ENCODE data around the gene LEP.

Gene LEP

DNA sequence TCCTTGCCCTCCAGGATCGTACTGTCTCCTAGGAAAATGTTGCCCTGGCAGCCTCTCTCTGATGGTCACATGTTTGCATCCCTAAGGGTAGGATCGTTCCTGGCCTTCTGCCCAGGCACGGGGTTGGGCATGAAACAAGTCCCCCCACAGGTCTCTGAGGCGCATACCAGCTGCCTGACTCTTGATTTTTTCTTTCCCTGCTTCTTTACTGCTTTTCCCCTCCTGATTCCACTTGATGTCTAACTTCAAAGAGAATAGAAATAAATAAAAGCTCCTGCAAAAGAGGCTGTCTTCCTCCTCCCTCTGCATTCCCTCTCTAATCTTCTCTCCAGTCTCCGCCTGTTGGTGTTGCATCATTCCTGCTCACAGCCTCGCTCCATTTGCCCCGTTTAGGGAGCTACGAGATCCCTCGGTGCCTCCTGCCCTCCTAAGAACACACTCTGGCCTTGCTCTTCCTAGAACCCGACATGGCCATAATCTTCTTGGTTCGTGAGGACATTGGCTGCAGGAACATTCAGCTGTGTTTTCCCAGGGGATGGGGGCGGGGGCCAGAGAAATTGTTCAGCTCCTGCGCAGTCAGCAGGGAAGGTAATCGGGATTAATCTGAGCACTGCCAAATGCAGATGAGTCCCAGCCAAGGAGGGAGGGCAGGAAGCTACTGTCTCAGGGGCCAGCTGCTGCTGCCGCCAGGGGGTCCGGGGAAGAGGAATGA is 26.0 kb downstream of the LEP start:
- H3K9me3 ChIP-seq (ENCODE audit: insufficient read depth, low read length): no peaks in the 10 kb centered on the region
- peak overlapping the region; percentile 19 for H3K4me3 ChIP-seq (ENCODE audit: insufficient read length, low read depth)
- no peaks in the 10 kb centered on the region for H3K27me3 ChIP-seq (ENCODE audit: insufficient read depth, insufficient read length)
- TF ChIP-seq ZNF274 (IDR thresholded peaks at IDR 0.05; ENCODE audit: low read depth, low read length) (no peak), SUZ12 (IDR thresholded peaks at IDR 0.05; ENCODE audit: extremely low read depth, insufficient read depth, insufficient read length) (no peak), YY1 (IDR thresholded peaks at IDR 0.05; ENCODE audit: insufficient read depth, insufficient read length) (no peak)
- no peaks in the 10 kb centered on the region for H3K36me3 ChIP-seq (ENCODE audit: insufficient read depth, insufficient read length, low read length)
- H3K9ac ChIP-seq (ENCODE audit: insufficient read length, low read depth): peak overlapping the region; percentile 33
- H3K4me1 ChIP-seq (ENCODE audit: insufficient read depth, insufficient read length): peaks cover 8% of the 10 kb centered on the region
- DNase-seq (ENCODE audit: low read depth, low spot score): peak; percentile 60

GRCh38 chr7:128267595-128267924 is 26.5 kb downstream of the LEP start:
- no peak overlapping the region for H3K4me3 ChIP-seq (ENCODE audit: insufficient read length, low read depth)

DNA sequence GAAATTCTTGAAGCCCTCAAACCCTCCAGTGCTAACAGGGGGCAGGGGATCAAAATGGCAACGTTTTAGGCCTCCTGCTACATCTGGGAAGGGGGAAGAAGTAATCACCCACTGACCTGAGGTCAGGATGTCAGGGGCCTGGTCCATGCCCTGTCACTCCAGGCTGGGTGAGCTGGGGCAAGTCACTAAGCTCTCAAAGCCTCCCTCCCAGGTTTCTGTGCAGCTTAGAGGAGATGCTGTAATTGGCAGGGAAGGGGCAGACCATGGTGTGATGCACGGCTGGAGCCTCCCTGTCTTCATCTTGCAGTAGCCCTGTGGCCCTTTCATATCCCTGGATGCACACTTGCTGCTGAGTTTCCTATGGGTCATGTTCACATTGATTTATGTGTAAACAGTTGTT is 27.2 kb downstream of the LEP start:
- no peak overlapping the region for H3K9ac ChIP-seq (ENCODE audit: insufficient read length, low read depth)
- DNase-seq (ENCODE audit: low read depth, low spot score): no peak

More at GRCh38 chr7:128267595-128267924, 26.5 kb downstream of the LEP start:
- no peaks in the 10 kb centered on the region for H3K36me3 ChIP-seq (ENCODE audit: insufficient read depth, insufficient read length, low read length)
- H3K9ac ChIP-seq (ENCODE audit: insufficient read length, low read depth): peak overlapping the region; percentile 33
- DNase-seq (ENCODE audit: low read depth, low spot score): no peak
- peaks cover 8% of the 10 kb centered on the region for H3K4me1 ChIP-seq (ENCODE audit: insufficient read depth, insufficient read length)
- no peak for TF ChIP-seq YY1 (IDR thresholded peaks at IDR 0.05; ENCODE audit: insufficient read depth, insufficient read length)
- TF ChIP-seq SUZ12 (IDR thresholded peaks at IDR 0.05; ENCODE audit: extremely low read depth, insufficient read depth, insufficient read length): no peak
- TF ChIP-seq ZNF274 (IDR thresholded peaks at IDR 0.05; ENCODE audit: low read depth, low read length): no peak
- no peaks in the 10 kb centered on the region for H3K27me3 ChIP-seq (ENCODE audit: insufficient read depth, insufficient read length)
- H3K9me3 ChIP-seq (ENCODE audit: insufficient read depth, low read length): no peaks in the 10 kb centered on the region

GRCh38 chr7:128270826-128271272 is 29.8 kb downstream of the LEP start:
- no peaks in the 10 kb centered on the region for H3K36me3 ChIP-seq (ENCODE audit: insufficient read depth, insufficient read length, low read length)
- no peak for DNase-seq (ENCODE audit: low read depth, low spot score)
- no peaks in the 10 kb centered on the region for H3K9me3 ChIP-seq (ENCODE audit: insufficient read depth, low read length)
- no peak overlapping the region for H3K9ac ChIP-seq (ENCODE audit: insufficient read length, low read depth)
- TF ChIP-seq SUZ12 (IDR thresholded peaks at IDR 0.05; ENCODE audit: extremely low read depth, insufficient read depth, insufficient read length): no peak
- no peak for TF ChIP-seq ZNF274 (IDR thresholded peaks at IDR 0.05; ENCODE audit: low read depth, low read length)
- TF ChIP-seq YY1 (IDR thresholded peaks at IDR 0.05; ENCODE audit: insufficient read depth, insufficient read length): no peak
- H3K4me1 ChIP-seq (ENCODE audit: insufficient read depth, insufficient read length): peaks cover 10% of the 10 kb centered on the region
- no peaks in the 10 kb centered on the region for H3K27me3 ChIP-seq (ENCODE audit: insufficient read depth, insufficient read length)
- no peak overlapping the region for H3K4me3 ChIP-seq (ENCODE audit: insufficient read length, low read depth)

More for the DNA sequence above, 27.2 kb downstream of the LEP start:
- Histone ChIP-seq H3K4me1 (ENCODE audit: insufficient read depth, insufficient read length) (peaks cover 8% of the 10 kb centered on the region), H3K4me3 (ENCODE audit: insufficient read length, low read depth) (no peak overlapping the region), H3K27me3 (ENCODE audit: insufficient read depth, insufficient read length) (no peaks in the 10 kb centered on the region), H3K36me3 (ENCODE audit: insufficient read depth, insufficient read length, low read length) (no peaks in the 10 kb centered on the region), H3K9me3 (ENCODE audit: insufficient read depth, low read length) (no peaks in the 10 kb centered on the region)
- TF ChIP-seq ZNF274 (IDR thresholded peaks at IDR 0.05; ENCODE audit: low read depth, low read length): no peak
- no peak for TF ChIP-seq YY1 (IDR thresholded peaks at IDR 0.05; ENCODE audit: insufficient read depth, insufficient read length)
- no peak for TF ChIP-seq SUZ12 (IDR thresholded peaks at IDR 0.05; ENCODE audit: extremely low read depth, insufficient read depth, insufficient read length)

- no peaks in the 10 kb centered on the region for H3K9me3 ChIP-seq (ENCODE audit: insufficient read depth, low read length)
Measured at GRCh38 chr7:128271471-128271941, 30.4 kb downstream of the LEP start.

DNA sequence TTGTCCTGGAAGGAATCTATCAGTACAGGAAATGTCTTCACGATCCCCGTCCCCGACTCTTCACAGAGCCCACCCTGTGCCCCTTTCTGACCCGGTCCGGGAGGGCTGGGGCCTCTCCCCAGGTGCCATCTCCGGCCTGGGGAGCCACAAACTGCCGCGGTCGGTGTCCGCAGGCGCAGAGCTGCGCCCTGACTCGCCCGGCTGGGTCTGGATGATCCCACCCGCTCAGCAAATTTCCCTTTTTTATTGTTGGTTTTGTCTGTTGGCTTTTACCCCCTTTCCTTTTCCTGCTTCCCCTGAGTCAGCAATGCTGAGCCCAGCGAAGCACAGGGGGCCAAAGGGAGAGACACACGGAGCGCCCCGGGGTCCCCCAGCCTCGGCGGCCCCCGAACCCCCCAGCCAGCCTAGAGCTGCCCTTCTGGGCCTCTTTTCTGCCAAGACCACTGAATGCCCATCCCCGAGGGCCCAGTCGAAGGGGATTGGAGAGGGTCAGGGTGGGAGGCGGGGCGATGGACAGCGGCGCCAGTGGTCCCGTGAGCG is 30.9 kb downstream of the LEP start:
- Histone ChIP-seq H3K27me3 (ENCODE audit: insufficient read depth, insufficient read length) (no peaks in the 10 kb centered on the region), H3K9ac (ENCODE audit: insufficient read length, low read depth) (no peak overlapping the region), H3K4me1 (ENCODE audit: insufficient read depth, insufficient read length) (peaks cover 10% of the 10 kb centered on the region), H3K4me3 (ENCODE audit: insufficient read length, low read depth) (no peak overlapping the region), H3K36me3 (ENCODE audit: insufficient read depth, insufficient read length, low read length) (no peaks in the 10 kb centered on the region), H3K9me3 (ENCODE audit: insufficient read depth, low read length) (no peaks in the 10 kb centered on the region)
- DNase-seq (ENCODE audit: low read depth, low spot score): no peak
- TF ChIP-seq ZNF274 (IDR thresholded peaks at IDR 0.05; ENCODE audit: low read depth, low read length) (no peak), YY1 (IDR thresholded peaks at IDR 0.05; ENCODE audit: insufficient read depth, insufficient read length) (no peak), SUZ12 (IDR thresholded peaks at IDR 0.05; ENCODE audit: extremely low read depth, insufficient read depth, insufficient read length) (no peak)

More at GRCh38 chr7:128271471-128271941, 30.4 kb downstream of the LEP start:
- Histone ChIP-seq H3K4me3 (ENCODE audit: insufficient read length, low read depth) (no peak overlapping the region), H3K27me3 (ENCODE audit: insufficient read depth, insufficient read length) (no peaks in the 10 kb centered on the region), H3K36me3 (ENCODE audit: insufficient read depth, insufficient read length, low read length) (no peaks in the 10 kb centered on the region), H3K4me1 (ENCODE audit: insufficient read depth, insufficient read length) (peaks cover 10% of the 10 kb centered on the region), H3K9ac (ENCODE audit: insufficient read length, low read depth) (no peak overlapping the region)
- DNase-seq (ENCODE audit: low read depth, low spot score): no peak
- no peak for TF ChIP-seq ZNF274 (IDR thresholded peaks at IDR 0.05; ENCODE audit: low read depth, low read length)
- no peak for TF ChIP-seq SUZ12 (IDR thresholded peaks at IDR 0.05; ENCODE audit: extremely low read depth, insufficient read depth, insufficient read length)
- no peak for TF ChIP-seq YY1 (IDR thresholded peaks at IDR 0.05; ENCODE audit: insufficient read depth, insufficient read length)

DNA sequence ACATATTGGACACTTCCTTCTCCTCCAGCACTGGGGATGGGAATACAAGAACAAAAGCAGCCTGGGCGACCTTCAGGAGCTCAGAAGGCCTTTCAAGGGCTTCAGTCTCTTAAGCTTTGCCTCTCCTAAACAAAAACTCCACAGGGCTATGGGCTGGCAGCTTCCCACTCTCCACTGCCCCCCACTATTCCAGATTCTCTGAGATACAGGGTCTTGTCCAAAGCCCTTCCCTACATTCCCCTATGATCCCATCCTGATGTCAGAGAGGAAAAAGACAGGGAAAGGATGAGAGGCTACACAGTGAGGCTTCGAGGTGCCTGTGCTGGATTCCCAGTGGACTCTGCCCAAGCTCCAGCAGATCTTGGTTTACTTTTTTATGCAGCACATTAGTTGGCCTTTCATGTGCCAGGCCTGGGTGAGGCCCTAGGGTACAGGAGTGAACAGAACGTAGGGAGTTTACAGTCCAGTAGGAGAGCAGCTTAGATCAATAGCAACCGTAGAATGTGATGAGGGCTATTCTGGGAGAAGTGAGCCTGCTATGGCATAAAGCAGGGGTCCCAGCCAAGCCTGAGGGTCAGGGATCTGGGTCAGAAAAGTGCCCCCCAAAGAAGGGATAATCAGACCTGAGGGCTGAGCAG is 33.3 kb downstream of the LEP start:
- Histone ChIP-seq H3K36me3 (ENCODE audit: insufficient read depth, insufficient read length, low read length) (no peaks in the 10 kb centered on the region), H3K9ac (ENCODE audit: insufficient read length, low read depth) (no peak overlapping the region), H3K4me3 (ENCODE audit: insufficient read length, low read depth) (no peak overlapping the region), H3K4me1 (ENCODE audit: insufficient read depth, insufficient read length) (peaks cover 2% of the 10 kb centered on the region), H3K9me3 (ENCODE audit: insufficient read depth, low read length) (no peaks in the 10 kb centered on the region; the same call in 1 of the 2 replicates), H3K27me3 (ENCODE audit: insufficient read depth, insufficient read length) (no peaks in the 10 kb centered on the region)
- no peak for DNase-seq (ENCODE audit: low read depth, low spot score)
- no peak for TF ChIP-seq YY1 (IDR thresholded peaks at IDR 0.05; ENCODE audit: insufficient read depth, insufficient read length)
- no peak for TF ChIP-seq SUZ12 (IDR thresholded peaks at IDR 0.05; ENCODE audit: extremely low read depth, insufficient read depth, insufficient read length)
- no peak for TF ChIP-seq ZNF274 (IDR thresholded peaks at IDR 0.05; ENCODE audit: low read depth, low read length)

Measured in NT2/D1 (cell line).